OCI-LY1 (cell line): ENCODE measurements around the gene CYB5D1.
"Not testable (repeated sequence)": the region's sequence is repeated elsewhere in the genome, so short reads cannot be mapped to it uniquely, and the experiment has no call there.

ENCODE experiments used
- H2AFZ ChIP-seq: fragments of 200-600 bp; sonication (generic), shearing (Covaris generic); 2 replicates; pipeline ENCODE4 v1.6.0; 2014; ENCODE audit warnings: antibody characterized with exemption, mild to moderate bottlenecking, low read length
- H3F3A ChIP-seq: fragments of 200-600 bp; sonication (generic), shearing (Covaris generic); 2 replicates; pipeline ENCODE4 v1.6.0; 2014; ENCODE audit warnings: mild to moderate bottlenecking, antibody characterized with exemption, low read length, moderate library complexity; ENCODE audit not compliant: insufficient read depth
- H3K27ac ChIP-seq: fragments of 200-600 bp; sonication (generic); 2 replicates; pipeline ENCODE4 v1.5.1; 2014; ENCODE audit warnings: low read length, mixed run types, mild to moderate bottlenecking, low read depth; ENCODE audit not compliant: poor library complexity, severe bottlenecking
- H3K27me3 ChIP-seq: fragments of 200-600 bp; sonication (generic); 2 replicates; pipeline ENCODE4 v1.6.0; 2014; ENCODE audit warnings: antibody characterized with exemption, mild to moderate bottlenecking, low read length, moderate library complexity; ENCODE audit not compliant: insufficient read depth
- H3K36me3 ChIP-seq: fragments of 200-600 bp; sonication (generic); 2 replicates; pipeline ENCODE4 v1.6.1; 2014; ENCODE audit warnings: mild to moderate bottlenecking, antibody characterized with exemption, low read length, moderate library complexity, mixed read lengths; ENCODE audit not compliant: insufficient read depth
- H3K4me1 ChIP-seq: fragments of 200-600 bp; sonication (generic); 2 replicates; pipeline ENCODE4 v1.5.1; 2014; ENCODE audit warnings: mild to moderate bottlenecking, low read length, moderate library complexity; ENCODE audit not compliant: insufficient read depth, severe bottlenecking
- H3K4me2 ChIP-seq: fragments of 200-600 bp; sonication (generic), shearing (Covaris generic); 2 replicates; pipeline ENCODE4 v1.6.1; 2014; ENCODE audit warnings: low read length
- H3K4me3 ChIP-seq: fragments of 200-600 bp; sonication (generic); 2 replicates; pipeline ENCODE4 v1.5.1; 2014; ENCODE audit warnings: low read length, low read depth, mild to moderate bottlenecking, mixed read lengths; ENCODE audit not compliant: poor library complexity, severe bottlenecking
- H3K79me2 ChIP-seq: fragments of 200-600 bp; shearing (Covaris generic); 2 replicates; pipeline ENCODE4 v1.6.1; 2016; ENCODE audit warnings: mixed run types, low read length, mixed read lengths; ENCODE audit not compliant: insufficient read depth
- H3K9ac ChIP-seq: fragments of 200-600 bp; sonication (generic), shearing (Covaris generic); 2 replicates; pipeline ENCODE4 v1.6.1; 2014; ENCODE audit warnings: mild to moderate bottlenecking, low read length, mixed read lengths
- H3K9me2 ChIP-seq: fragments of 200-600 bp; sonication (generic), shearing (Covaris generic); 2 replicates; pipeline ENCODE4 v1.6.1; 2014; ENCODE audit warnings: low read depth, mild to moderate bottlenecking, low read length, mixed read lengths
- H3K9me3 ChIP-seq: fragments of 200-600 bp; shearing (Covaris generic); 2 replicates; pipeline ENCODE4 v1.6.1; 2014; ENCODE audit warnings: low read length, mixed read lengths
- H4K20me1 ChIP-seq: fragments of 200-600 bp; sonication (generic), shearing (Covaris generic); 2 replicates; pipeline ENCODE4 v1.6.0; 2016; ENCODE audit warnings: mild to moderate bottlenecking, low read length; ENCODE audit not compliant: insufficient read depth
- CTCF ChIP-seq: fragments of 200-600 bp; sonication (generic), shearing (Covaris generic); IDR thresholded peaks from 2 replicates; pipeline ENCODE4 v1.5.1; 2017; ENCODE audit warnings: mild to moderate bottlenecking, antibody characterized with exemption, low read length, moderate library complexity, mixed read lengths
- EZH2 ChIP-seq: fragments of 200-600 bp; sonication (generic), shearing (Covaris generic); IDR thresholded peaks from 2 replicates; pipeline ENCODE4 v1.8.0; 2017; ENCODE audit warnings: borderline replicate concordance, mixed run types, mild to moderate bottlenecking, antibody characterized with exemption, low read length, moderate library complexity, mixed read lengths

Gene CYB5D1

GRCh38 chr17:7857713-7858521 is at the start of gene CYB5D1:
CYB5D1 (plus strand) TSS chr17:7858003; CDS start chr17:7858135, 132 bp downstream.
- no peaks in the 10 kb centered on the region for H3K9me2 ChIP-seq
- peaks cover 32% of the 10 kb centered on the region; the same call in 1 of the 2 replicates for H3K36me3 ChIP-seq
- H3K79me2 ChIP-seq, result no peaks in the 10 kb centered on the region
- no peaks in the 10 kb centered on the region for H3F3A ChIP-seq
- no peaks in the 10 kb centered on the region for H4K20me1 ChIP-seq
- H3K9me3 ChIP-seq, result no peaks in the 10 kb centered on the region
- peak within 1 kb of the TSS; percentile 80 for H3K4me2 ChIP-seq
- no peak for TF ChIP-seq CTCF
- H3K27ac ChIP-seq, result peak within 1 kb of the TSS; percentile 92
- no peaks in the 10 kb centered on the region for H3K27me3 ChIP-seq
- H2AFZ ChIP-seq, result no peak within 1 kb of the TSS
- H3K4me1 ChIP-seq, result peaks cover 32% of the 10 kb centered on the region
- H3K9ac ChIP-seq, result peak within 1 kb of the TSS; percentile 92
- H3K4me3 ChIP-seq, result peak within 1 kb of the TSS; percentile 65

GRCh38 chr17:7809086-7809790 is 48.6 kb upstream of the CYB5D1 start:
- no peaks in the 10 kb centered on the region for H3K79me2 ChIP-seq
- H3K9ac ChIP-seq, result no peak overlapping the region
- no peaks in the 10 kb centered on the region for H3K27me3 ChIP-seq
- H3F3A ChIP-seq, result no peaks in the 10 kb centered on the region
- H3K9me2 ChIP-seq, result no peaks in the 10 kb centered on the region
- H3K36me3 ChIP-seq, result no peaks in the 10 kb centered on the region
- TF ChIP-seq CTCF (no peak), EZH2 (no peak)
- no peak overlapping the region for H3K4me2 ChIP-seq
- no peak overlapping the region for H3K27ac ChIP-seq
- H3K4me3 ChIP-seq, result no peak overlapping the region
- H3K4me1 ChIP-seq, result no peaks in the 10 kb centered on the region
- no peak overlapping the region for H2AFZ ChIP-seq
- H3K9me3 ChIP-seq, result no peaks in the 10 kb centered on the region
- H4K20me1 ChIP-seq, result no peaks in the 10 kb centered on the region

GRCh38 chr17:7809791-7810343 is 47.9 kb upstream of the CYB5D1 start:
- not testable (repeated sequence) for H3K4me2 ChIP-seq, H2AFZ ChIP-seq, H3K27ac ChIP-seq, H4K20me1 ChIP-seq, H3K4me1 ChIP-seq, H3K4me3 ChIP-seq, H3K9me3 ChIP-seq, H3K79me2 ChIP-seq, H3K27me3 ChIP-seq, H3K9me2 ChIP-seq, H3F3A ChIP-seq, H3K9ac ChIP-seq, H3K36me3 ChIP-seq
